Activated CD4-positive, alpha-beta T cell treated with anti-CD3 and anti-CD28 coated beads, Interleukin-2, Interleukin-6, amounts not matched to agents 100 ng/mL and 50 ng/mL, durations not matched to agents 16 hours and 8 hours (primary cell): ENCODE measurements around the gene LYPD6.

Experiments
- DNase-seq: peaks from one replicate; pipeline ENCODE4 v3.0.0-alpha.2; 2020

LYPD6 gene

GRCh38 chr2:149353421-149353820 is 23.0 kb downstream of the LYPD6 start:
- DNase-seq, result no peak

GRCh38 chr2:149355716-149356422 is 25.5 kb downstream of the LYPD6 start:
- DNase-seq, result no peak

GRCh38 chr2:149357058-149357457 is 26.7 kb downstream of the LYPD6 start:
- no peak for DNase-seq

GRCh38 chr2:149360106-149360505 is 29.7 kb downstream of the LYPD6 start:
- DNase-seq, result no peak

GRCh38 chr2:149363958-149364357 is 33.6 kb downstream of the LYPD6 start:
- DNase-seq, result no peak

GRCh38 chr2:149364839-149365238 is 34.5 kb downstream of the LYPD6 start:
- DNase-seq, result no peak

GRCh38 chr2:149365931-149366583 is 35.7 kb downstream of the LYPD6 start:
- DNase-seq, result no peak

- DNase-seq, result no peak
Measured at GRCh38 chr2:149370061-149370775, 39.8 kb downstream of the LYPD6 start.

GRCh38 chr2:149371476-149371875 is 41.1 kb downstream of the LYPD6 start:
- DNase-seq, result no peak

GRCh38 chr2:149375801-149376361 is 45.5 kb downstream of the LYPD6 start:
- no peak for DNase-seq

- no peak for DNase-seq
Measured at GRCh38 chr2:149380205-149380604, 49.8 kb downstream of the LYPD6 start.

- no peak for DNase-seq
Measured at GRCh38 chr2:149383340-149383739, 53.0 kb downstream of the LYPD6 start.

- no peak for DNase-seq
Measured at GRCh38 chr2:149385350-149385749, 55.0 kb downstream of the LYPD6 start.

GRCh38 chr2:149387411-149387810 is 57.0 kb downstream of the LYPD6 start:
- DNase-seq, result no peak

GRCh38 chr2:149388120-149388816 is 57.9 kb downstream of the LYPD6 start:
- no peak for DNase-seq

- DNase-seq, result no peak
Measured at GRCh38 chr2:149389506-149390167, 59.2 kb downstream of the LYPD6 start.

GRCh38 chr2:149393614-149394013 is 63.2 kb downstream of the LYPD6 start:
- no peak for DNase-seq

GRCh38 chr2:149394864-149395263 is 64.5 kb downstream of the LYPD6 start:
- no peak for DNase-seq

- DNase-seq, result no peak
Measured at GRCh38 chr2:149399934-149400615, 69.7 kb downstream of the LYPD6 start.

- no peak for DNase-seq
Measured at GRCh38 chr2:149400997-149401396, 70.6 kb downstream of the LYPD6 start.

- DNase-seq, result no peak
Measured at GRCh38 chr2:149409506-149409905, 79.1 kb downstream of the LYPD6 start.
